RWPE2 (cell line): ENCODE data around the gene SPAG7.

Source experiments
- ATAC-seq: fragments of 200-7000 bp; cut with Tn5 transposase; 3 replicates; pipeline ENCODE4 v1.9.1; 2021; ENCODE audit warnings: low read depth
- DNase-seq: peaks from one replicate; pipeline ENCODE4 v3.0.0-alpha.2; 2020; ENCODE audit warnings: low spot score
- H3K27ac ChIP-seq: fragments of 450-650 bp; 2 replicates; pipeline ENCODE4 v1.5.1; 2017; ENCODE audit warnings: mild to moderate bottlenecking; ENCODE audit not compliant: poor library complexity, severe bottlenecking
- H3K27me3 ChIP-seq: fragments of 250-450 bp; sonication (Bioruptor Pico); 2 replicates; pipeline ENCODE4 v1.5.1; 2021; ENCODE audit warnings: mild to moderate bottlenecking, moderate library complexity; ENCODE audit not compliant: insufficient read depth, poor library complexity, severe bottlenecking
- H3K36me3 ChIP-seq: fragments of 250-450 bp; sonication (Bioruptor Pico); 2 replicates; pipeline ENCODE4 v1.5.1; 2020; ENCODE audit warnings: low read depth, mild to moderate bottlenecking, moderate library complexity
- H3K4me1 ChIP-seq: fragments of 250-450 bp; sonication (Bioruptor Pico); 2 replicates; pipeline ENCODE4 v1.5.1; 2021; ENCODE audit warnings: mild to moderate bottlenecking, moderate library complexity; ENCODE audit not compliant: insufficient read depth, poor library complexity, severe bottlenecking
- H3K4me3 ChIP-seq: fragments of 250-450 bp; sonication (Bioruptor Pico); 2 replicates; pipeline ENCODE4 v1.5.1; 2021; ENCODE audit warnings: mild to moderate bottlenecking, moderate library complexity; ENCODE audit not compliant: severe bottlenecking
- H3K9me3 ChIP-seq: fragments of 250-450 bp; sonication (Bioruptor Pico); 2 replicates; pipeline ENCODE4 v1.5.1; 2021; ENCODE audit warnings: mild to moderate bottlenecking, moderate library complexity; ENCODE audit not compliant: severe bottlenecking
- CTCF ChIP-seq: fragments of 450-650 bp; IDR thresholded peaks from one replicate; pipeline ENCODE4 v1.5.1; 2017; ENCODE audit warnings: mild to moderate bottlenecking, moderate library complexity; ENCODE audit not compliant: poor library complexity, severe bottlenecking

SPAG7 gene

GRCh38 chr17:4939546-4939795 lies 28.1 kb downstream of the SPAG7 start:
- Histone ChIP-seq H3K27me3 (no peaks in the 10 kb centered on the region), H3K9me3 (no peaks in the 10 kb centered on the region), H3K36me3 (peaks cover 44% of the 10 kb centered on the region), H3K4me1 (peaks cover 12% of the 10 kb centered on the region), H3K4me3 (peak overlapping the region; percentile 63), H3K27ac (peak overlapping the region; percentile 99)
- TF ChIP-seq CTCF: no peak
- DNase-seq: no peak
- no peak; the same call in 2 of the 3 replicates for ATAC-seq

- Histone ChIP-seq H3K27ac (peak overlapping the region; percentile 99), H3K27me3 (no peaks in the 10 kb centered on the region), H3K36me3 (peaks cover 41% of the 10 kb centered on the region), H3K9me3 (no peaks in the 10 kb centered on the region), H3K4me1 (peaks cover 7% of the 10 kb centered on the region), H3K4me3 (peak overlapping the region; percentile 63)
- TF ChIP-seq CTCF: no peak
- DNase-seq: no peak
- ATAC-seq: no peak
Measured at GRCh38 chr17:4938688-4939545, 28.7 kb downstream of the SPAG7 start.

- peaks cover 3% of the 10 kb centered on the region for H3K4me1 ChIP-seq
Measured at GRCh38 chr17:4938069-4938491, 29.5 kb downstream of the SPAG7 start.

GRCh38 chr17:4937553-4937952 lies 30.1 kb downstream of the SPAG7 start:
- H3K36me3 ChIP-seq: peaks cover 30% of the 10 kb centered on the region

More at GRCh38 chr17:4938069-4938491, 29.5 kb downstream of the SPAG7 start:
- no peak for TF ChIP-seq CTCF
- H3K4me3 ChIP-seq: no peak overlapping the region
- H3K36me3 ChIP-seq: peaks cover 33% of the 10 kb centered on the region
- no peak for ATAC-seq
- H3K27ac ChIP-seq: no peak overlapping the region
- H3K27me3 ChIP-seq: no peaks in the 10 kb centered on the region
- DNase-seq: no peak
- no peaks in the 10 kb centered on the region for H3K9me3 ChIP-seq

More at GRCh38 chr17:4937553-4937952, 30.1 kb downstream of the SPAG7 start:
- no peak for TF ChIP-seq CTCF
- Histone ChIP-seq H3K27me3 (no peaks in the 10 kb centered on the region), H3K4me3 (no peak overlapping the region), H3K9me3 (no peaks in the 10 kb centered on the region), H3K4me1 (peaks cover 3% of the 10 kb centered on the region), H3K27ac (no peak overlapping the region)
- DNase-seq: no peak
- ATAC-seq: no peak
